NCI-H446 treated with DMSO at 0.1 percent for 48 hours (cell line): ENCODE measurements around the gene TMEM126A.
"Not testable (repeated sequence)": the region's sequence is repeated elsewhere in the genome, so short reads cannot be mapped to it uniquely, and the experiment has no call there.

ENCODE experiments used
- DNase-seq: peaks from one replicate; lab custom pipeline; 2025; lab: John Stamatoyannopoulos, UW

Gene TMEM126A

GRCh38 chr11:85647604-85648299 lies at the start of gene TMEM126A:
TMEM126A (plus strand) TSS chr11:85647967; CDS start chr11:85650256, 2,289 bp downstream.
- peak; percentile 76 for DNase-seq

- DNase-seq, result no peak
Observed at GRCh38 chr11:85599083-85599482, 48.7 kb upstream of the TMEM126A start.

GRCh38 chr11:85602526-85603213 lies 45.1 kb upstream of the TMEM126A start:
- DNase-seq, result no peak

- DNase-seq, result no peak
Observed at GRCh38 chr11:85603220-85603619, 44.5 kb upstream of the TMEM126A start.

GRCh38 chr11:85606237-85606636 lies 41.5 kb upstream of the TMEM126A start:
- DNase-seq, result not testable (repeated sequence)

GRCh38 chr11:85608621-85609020 lies 39.1 kb upstream of the TMEM126A start:
- not testable (repeated sequence) for DNase-seq

- DNase-seq, result not testable (repeated sequence)
Observed at GRCh38 chr11:85609286-85609685, 38.5 kb upstream of the TMEM126A start.

GRCh38 chr11:85611643-85612042 lies 36.1 kb upstream of the TMEM126A start:
- DNase-seq, result not testable (repeated sequence)

- DNase-seq, result no peak
Observed at GRCh38 chr11:85619499-85619898, 28.3 kb upstream of the TMEM126A start.

GRCh38 chr11:85620256-85620655 lies 27.5 kb upstream of the TMEM126A start:
- DNase-seq, result no peak

GRCh38 chr11:85626496-85626895 lies 21.3 kb upstream of the TMEM126A start:
- no peak for DNase-seq

- DNase-seq, result no peak
Observed at GRCh38 chr11:85627332-85627997, 20.3 kb upstream of the TMEM126A start, which contains the start of gene DLG2. DLG2 (minus strand) TSS chr11:85627344.

- peak; percentile 96 for DNase-seq
Observed at GRCh38 chr11:85627998-85628770, 19.6 kb upstream of the TMEM126A start, which contains the start of gene TMEM126B. TMEM126B (plus strand) TSS chr11:85628593; CDS start chr11:85628608, 15 bp downstream.

- no peak for DNase-seq
Observed at GRCh38 chr11:85628771-85629341, 18.9 kb upstream of the TMEM126A start.

- DNase-seq, result no peak
Observed at GRCh38 chr11:85634747-85635146, 13.0 kb upstream of the TMEM126A start.

GRCh38 chr11:85643191-85643614 lies 4.6 kb upstream of the TMEM126A start:
- no peak for DNase-seq

GRCh38 chr11:85647078-85647477 lies 689 bp upstream of the TMEM126A start:
- DNase-seq, result no peak

GRCh38 chr11:85651118-85651517 lies 3.4 kb downstream of the TMEM126A start:
- no peak for DNase-seq

GRCh38 chr11:85652786-85653447 lies 5.2 kb downstream of the TMEM126A start:
- DNase-seq, result no peak

GRCh38 chr11:85654343-85654742 lies 6.6 kb downstream of the TMEM126A start:
- not testable (repeated sequence) for DNase-seq

- DNase-seq, result no peak
Observed at GRCh38 chr11:85656777-85657176, 9.0 kb downstream of the TMEM126A start.
